HG03064 (cell line): Measurements from ENCODE around the gene XPOT.
"Not testable (repeated sequence)": the region's sequence is repeated elsewhere in the genome, so short reads cannot be mapped to it uniquely, and the experiment has no call there.

Experiments used
- ATAC-seq: cut with Tn5 transposase; IDR thresholded peaks from one replicate; pipeline ENCODE4 v1.9.1; 2021; ENCODE audit warnings: low read depth; ENCODE audit not compliant: unreplicated experiment

XPOT gene

GRCh38 chr12:64403707-64404469, at the start of gene XPOT:
Gene XPOT (plus strand): TSS chr12:64404392. CDS start chr12:64410036, 5,644 bp downstream.
- ATAC-seq, result peak; percentile 98

- ATAC-seq, result not testable (repeated sequence)
These were observed 48.0 kb upstream of the XPOT start for GRCh38 chr12:64356209-64356608.

DNA sequence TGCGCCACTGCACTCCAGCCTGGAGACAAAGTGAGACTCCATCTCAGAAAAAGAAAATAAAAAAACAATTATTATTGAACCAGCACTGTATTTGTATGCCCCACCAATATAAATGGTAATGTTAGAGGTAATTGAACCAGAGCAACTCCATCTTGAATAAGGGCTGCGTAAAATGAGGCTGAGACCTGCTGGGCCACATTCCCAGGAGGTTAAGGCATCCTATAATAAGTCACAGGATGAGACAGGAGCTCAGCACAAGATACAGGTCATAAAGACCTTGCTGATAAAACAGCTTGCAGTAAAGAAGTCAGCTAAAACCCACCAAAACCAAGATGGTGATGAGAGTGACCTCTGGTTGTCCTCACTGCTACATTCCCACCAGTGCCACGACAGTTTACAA, 43.0 kb upstream of the XPOT start:
- not testable (repeated sequence) for ATAC-seq

- no peak for ATAC-seq
These were observed 41.4 kb upstream of the XPOT start for GRCh38 chr12:64362721-64363305.

DNA sequence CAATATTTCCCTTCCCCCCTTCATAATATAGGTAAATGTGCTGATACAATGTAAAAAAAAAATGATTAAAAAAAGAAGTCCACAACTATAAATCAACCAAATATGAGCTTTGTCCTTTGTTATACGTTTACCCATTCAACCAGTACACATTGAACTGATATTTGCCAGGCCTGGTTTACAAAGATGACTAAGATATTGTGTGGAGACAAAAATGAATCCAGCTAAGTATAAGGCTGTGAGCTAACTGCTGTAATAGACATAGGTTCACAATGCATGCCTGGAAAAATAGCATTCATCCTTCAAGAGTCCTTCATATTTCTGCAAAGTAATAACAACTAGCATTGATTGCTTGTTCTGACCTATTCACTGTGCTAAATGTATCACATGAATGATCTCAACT, 20.5 kb upstream of the XPOT start:
- ATAC-seq, result no peak

DNA sequence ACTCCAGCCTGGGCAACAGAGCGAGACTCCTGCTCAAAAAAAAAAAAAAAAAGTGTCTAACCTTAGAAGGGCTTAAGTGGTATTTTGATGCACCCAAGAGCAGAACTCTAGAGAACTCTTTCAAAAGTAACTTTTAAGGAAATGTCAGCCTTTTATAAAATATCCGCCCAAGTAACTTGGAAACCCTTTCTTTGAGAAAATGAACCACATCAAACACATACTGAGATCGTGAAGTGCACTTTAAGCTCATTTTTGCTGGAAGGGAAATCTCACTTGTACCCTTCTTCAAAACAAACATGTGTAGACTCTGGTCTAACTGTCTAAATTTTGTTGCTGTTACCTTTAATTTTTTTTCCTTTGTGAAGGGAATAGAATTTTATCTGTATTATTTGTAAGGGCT, 19.2 kb upstream of the XPOT start:
- ATAC-seq, result no peak

- ATAC-seq, result no peak
These were observed 18.7 kb upstream of the XPOT start for GRCh38 chr12:64385468-64385867.

DNA sequence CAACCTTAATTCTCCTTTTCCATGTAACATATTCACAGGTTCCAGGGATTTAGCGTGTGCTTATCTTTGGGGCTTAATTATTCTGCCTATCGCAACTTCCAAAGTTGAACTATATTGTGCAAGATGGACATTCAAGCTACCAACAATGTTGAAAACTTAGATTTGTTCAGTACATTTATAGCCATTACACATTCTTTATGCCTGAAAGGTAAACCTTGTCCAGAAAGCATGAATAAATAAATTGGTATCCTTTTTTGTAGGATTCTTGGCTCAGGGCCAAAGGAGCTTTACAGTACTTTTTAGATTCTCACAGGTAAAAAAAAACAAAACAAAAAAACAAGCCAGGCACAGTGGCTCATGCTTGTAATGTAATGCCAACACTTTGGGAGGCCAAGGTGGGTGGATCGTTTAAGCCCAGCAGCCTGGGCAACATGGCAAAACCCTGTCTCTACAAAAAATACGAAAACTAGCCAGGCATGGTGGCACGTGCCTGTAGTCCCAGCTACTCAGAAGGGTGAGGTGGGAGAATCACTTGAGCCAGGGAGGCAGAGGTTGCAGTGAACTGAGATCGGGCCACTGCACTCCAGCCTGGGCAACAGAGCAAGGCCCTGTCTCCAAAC, 16.9 kb upstream of the XPOT start:
- ATAC-seq, result no peak

DNA sequence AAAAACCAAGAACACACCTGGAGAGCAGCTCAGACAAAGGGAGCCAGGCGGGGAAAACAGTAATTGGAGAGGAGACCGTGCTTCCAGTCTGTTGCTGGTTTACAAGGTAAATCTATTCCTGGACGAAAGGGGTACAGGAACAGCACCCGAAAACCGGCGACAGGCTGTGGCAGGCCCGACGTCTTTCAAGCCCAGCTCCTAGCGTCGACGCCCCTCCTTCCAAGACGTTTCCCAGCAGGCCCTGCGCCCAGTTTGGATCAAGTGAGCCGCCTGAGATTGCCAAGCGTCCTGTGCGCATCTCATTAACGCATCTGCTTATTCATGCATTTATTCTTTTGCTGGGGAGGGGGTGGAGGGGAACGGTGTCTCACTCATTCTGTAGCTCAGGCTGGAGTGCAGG, 15.0 kb upstream of the XPOT start:
- no peak for ATAC-seq

DNA sequence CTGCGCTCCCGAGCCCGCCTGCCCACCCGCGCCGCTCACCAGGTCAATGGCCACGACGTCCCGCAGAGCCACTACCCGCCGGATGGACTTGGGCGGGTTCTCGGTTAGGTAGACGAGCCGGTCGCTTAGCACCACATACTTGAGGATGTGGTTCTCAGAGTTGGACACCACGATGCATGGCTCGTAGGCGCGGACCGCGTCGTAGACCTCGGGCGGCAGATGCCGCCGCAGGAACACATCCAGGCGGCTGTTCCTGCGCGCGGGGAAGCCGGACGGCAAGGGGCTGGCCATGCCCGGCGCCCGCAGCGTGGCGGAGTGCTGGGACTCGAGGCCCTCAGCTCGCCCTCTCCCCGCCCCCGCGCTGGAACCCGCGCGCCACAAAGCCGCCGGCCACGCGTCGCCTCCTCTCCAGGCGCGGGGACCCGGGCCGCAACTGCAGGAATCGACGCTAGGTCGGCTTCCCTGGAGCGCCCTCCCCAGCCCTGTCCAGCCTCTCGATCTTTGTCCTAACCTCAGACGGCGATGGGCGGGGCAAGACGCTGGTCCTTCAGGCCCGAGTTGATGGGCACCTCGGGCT, 13.8 kb upstream of the XPOT start, which contains the start of gene C12orf56:
Gene C12orf56, minus strand, starts transcription at position 484 of the 577 bp plus-strand sequence. Its CDS starts 193 bp downstream, at position 291.
- no peak for ATAC-seq

DNA sequence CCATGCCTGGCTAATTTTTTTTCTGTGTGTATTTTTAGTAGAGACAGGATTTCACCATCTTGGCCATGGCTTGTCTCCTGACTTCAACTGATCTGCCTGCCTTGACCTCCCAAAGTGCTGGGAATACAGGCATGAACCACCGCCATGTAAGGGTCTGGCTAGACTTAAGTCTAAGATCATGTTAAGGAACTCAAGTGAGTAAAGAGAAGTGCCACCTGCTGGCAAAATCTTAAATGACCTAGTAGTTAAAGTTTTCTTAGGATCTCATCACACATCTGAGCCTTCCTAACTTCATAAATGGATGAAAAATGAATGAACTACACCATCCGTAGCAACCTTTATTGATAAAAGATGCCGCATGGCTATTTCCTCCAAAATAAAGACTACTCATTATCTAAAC, 12.0 kb upstream of the XPOT start:
- no peak for ATAC-seq

- no peak for ATAC-seq
These were observed 8.5 kb upstream of the XPOT start for GRCh38 chr12:64395739-64396138.

DNA sequence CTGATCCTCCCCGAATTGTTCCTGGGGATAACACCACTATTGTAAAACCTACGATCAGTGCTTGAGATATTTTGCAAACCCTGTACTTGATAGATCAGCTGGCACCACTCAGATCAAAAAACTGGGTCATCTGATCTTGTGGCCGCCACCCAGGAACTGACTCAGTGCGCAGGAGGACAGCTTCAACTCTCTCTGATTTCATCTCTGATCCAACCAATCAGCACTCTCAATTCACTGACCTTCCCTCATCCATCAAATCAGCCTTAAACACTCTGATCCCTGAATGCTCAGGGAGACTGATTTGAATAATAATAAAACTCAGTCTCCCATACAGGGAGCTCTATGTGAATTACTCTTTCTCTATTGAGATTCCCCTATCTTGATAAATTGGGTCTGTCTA, 4.2 kb upstream of the XPOT start:
- ATAC-seq, result no peak

DNA sequence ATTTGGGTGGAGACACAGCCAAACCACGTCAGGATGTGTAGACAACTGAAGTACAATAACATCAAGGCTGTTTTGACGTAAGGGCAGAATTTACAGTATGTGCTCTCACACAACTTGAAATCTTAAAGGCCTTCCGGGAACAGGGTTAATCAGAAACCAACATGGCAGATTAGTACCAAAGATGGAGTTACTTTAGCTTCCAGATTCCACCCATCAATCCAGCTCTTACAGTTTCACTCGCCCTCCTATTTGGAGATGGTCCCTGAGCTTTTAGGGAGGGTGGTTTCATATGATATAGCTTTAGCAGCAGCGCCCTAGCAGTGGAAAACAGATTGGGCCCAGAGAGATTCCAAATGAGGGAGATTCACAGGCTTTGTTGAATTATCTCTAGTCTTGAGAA, 2.0 kb upstream of the XPOT start:
- no peak for ATAC-seq

DNA sequence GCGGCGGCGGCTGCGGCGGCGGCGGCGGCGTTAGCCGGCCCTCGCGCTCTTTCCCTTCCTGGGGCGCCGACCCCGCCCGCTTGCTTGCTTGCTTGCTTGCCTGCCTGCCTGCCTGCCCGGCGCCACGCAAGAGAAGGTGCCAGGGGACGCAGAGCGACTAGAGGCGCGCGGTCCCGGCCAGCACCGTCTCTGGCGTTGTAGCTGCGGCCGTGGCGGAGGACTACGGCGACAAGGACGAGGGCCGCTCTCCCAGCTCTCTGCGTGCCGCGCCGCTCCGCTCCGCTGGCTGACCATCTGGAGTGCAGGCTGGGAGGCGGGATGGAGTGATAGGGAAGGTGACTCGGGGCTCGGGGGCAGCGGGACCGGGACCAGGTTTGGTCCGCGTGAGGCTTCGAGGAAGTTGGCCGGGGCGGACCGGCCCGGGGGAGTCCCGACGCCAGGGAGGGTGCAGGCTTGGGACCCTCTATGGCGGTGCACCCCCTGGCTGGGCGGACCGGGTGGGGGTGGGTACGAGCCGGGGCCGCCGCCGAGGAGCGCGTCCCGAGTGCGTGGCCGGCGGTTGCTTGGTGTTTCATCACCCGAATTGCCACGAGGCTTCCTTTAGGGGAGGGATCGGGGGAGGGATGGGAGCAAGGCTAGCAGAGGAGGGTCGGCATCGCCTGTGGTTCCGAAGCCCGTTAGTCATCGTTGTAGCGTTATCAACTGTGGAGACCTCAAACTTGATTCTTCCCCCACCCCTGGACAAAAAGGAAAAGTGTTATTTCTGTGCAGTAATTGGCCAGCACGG, 471 bp downstream of the XPOT start:
- peak; percentile 45 for ATAC-seq

GRCh38 chr12:64407342-64408223, 3.4 kb downstream of the XPOT start:
- no peak for ATAC-seq

DNA sequence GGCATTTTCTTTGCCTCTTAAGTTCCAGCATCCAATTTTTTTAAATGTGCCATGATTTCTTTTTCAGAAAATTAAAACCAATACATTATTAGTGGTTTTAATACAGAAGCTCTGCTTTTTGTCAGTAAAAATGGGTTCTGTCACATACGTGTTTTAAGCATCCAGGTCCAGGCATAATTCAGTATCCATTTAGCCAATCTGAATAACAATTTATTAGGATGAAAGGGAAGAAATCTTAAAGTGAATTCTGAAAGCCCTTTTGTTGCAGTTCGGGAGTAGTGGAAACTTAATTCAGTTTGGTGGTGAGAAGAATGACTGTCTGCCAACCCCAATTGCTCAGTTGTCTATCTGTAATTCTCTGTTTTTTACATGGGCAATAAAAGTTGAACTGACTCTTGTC, 7.2 kb downstream of the XPOT start:
- ATAC-seq, result no peak

- ATAC-seq, result no peak
These were observed 8.3 kb downstream of the XPOT start for GRCh38 chr12:64412459-64412858.

DNA sequence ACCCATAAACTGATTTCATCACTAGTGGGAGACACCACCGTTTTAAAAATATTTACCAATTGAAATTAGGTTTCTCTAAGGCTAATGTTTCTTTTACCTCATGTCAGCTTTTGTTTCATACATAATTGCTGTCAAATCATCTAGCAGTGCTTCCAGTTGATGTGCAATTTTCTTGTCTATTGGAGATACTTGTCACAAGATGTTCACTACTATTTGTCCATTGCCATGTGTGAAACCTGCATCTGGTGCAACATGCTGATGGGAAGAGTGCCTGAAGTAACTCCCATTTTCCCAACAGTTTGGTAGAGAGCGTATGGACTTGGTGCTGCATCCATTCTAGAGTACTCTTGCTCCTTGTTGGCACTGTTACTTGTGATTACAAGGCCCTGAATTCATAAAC, 9.7 kb downstream of the XPOT start:
- ATAC-seq, result no peak

DNA sequence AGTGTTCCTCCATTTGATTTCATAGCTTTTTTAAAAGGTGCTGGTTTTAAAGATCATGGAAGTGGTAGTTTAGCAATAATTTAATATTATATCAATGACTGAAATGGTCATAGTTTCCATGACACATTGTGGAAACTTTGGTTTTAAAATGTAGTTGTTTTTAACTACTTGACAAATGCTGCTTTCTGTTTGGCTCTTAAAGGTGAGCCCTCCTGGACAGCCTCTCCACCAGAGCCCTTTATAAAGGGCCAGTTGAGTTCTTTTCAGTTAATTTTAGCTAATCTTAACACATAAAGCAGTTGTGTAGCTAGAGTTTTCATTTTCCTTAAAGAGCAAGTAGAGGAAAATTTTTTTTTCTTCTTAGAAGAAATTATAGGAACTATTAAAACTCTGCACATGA, 14.0 kb downstream of the XPOT start:
- no peak for ATAC-seq
